Activated CD4-positive, alpha-beta memory T cell treated with anti-CD3 and anti-CD28 coated beads, Interleukin-2, amount 10 ng/mL, durations not matched to agents 7 days and 5 days (primary cell): Measurements from ENCODE around the gene HELT. TPM values are rescaled to one million over a fixed set of nuclear protein-coding genes. Genes with fewer than 3 reads are reported as not detected.
"Not testable (repeated sequence)": the region's sequence is repeated elsewhere in the genome, so short reads cannot be mapped to it uniquely, and the experiment has no call there.

Source experiments
- CTCF ChIA-PET: fragments of 350-600 bp; sonication (Branson Sonifier 250); formaldehyde crosslinking; loops from one replicate; lab custom pipeline; 2021; ENCODE audit warnings: antibody characterized with exemption, inconsistent platforms; lab: Charles Lee
- POLR2A ChIA-PET: fragments of 350-600 bp; sonication (Branson Sonifier 250); formaldehyde crosslinking; loops from one replicate; lab custom pipeline; 2021; ENCODE audit warnings: antibody characterized with exemption; lab: Charles Lee
- DNase-seq: peaks from one replicate; pipeline ENCODE4 v3.0.0-alpha.2; 2020
- H3K27ac Mint-ChIP-seq: one replicate; pipeline ENCODE4 v1.8.0; 2021; ENCODE audit warnings: mild to moderate bottlenecking, mixed read lengths
- H3K27me3 Mint-ChIP-seq: one replicate; pipeline ENCODE4 v1.8.0; 2021; ENCODE audit warnings: mixed read lengths
- H3K36me3 Mint-ChIP-seq: one replicate; pipeline ENCODE4 v1.8.0; 2021; ENCODE audit warnings: low read depth, mixed read lengths
- H3K4me1 Mint-ChIP-seq: one replicate; pipeline ENCODE4 v1.8.0; 2021; ENCODE audit warnings: mixed read lengths
- H3K4me3 Mint-ChIP-seq: one replicate; pipeline ENCODE4 v1.8.0; 2021; ENCODE audit warnings: mild to moderate bottlenecking, mixed read lengths
- H3K9me3 Mint-ChIP-seq: one replicate; pipeline ENCODE4 v1.8.0; 2021; ENCODE audit warnings: mixed read lengths
- total RNA-seq, 2 experiments: library from RNA; stranded (reverse); gene quantifications; one replicate each; pipeline ENCODE4 v1.2.3, GENCODE V29; 2021

The HELT gene, protein sequence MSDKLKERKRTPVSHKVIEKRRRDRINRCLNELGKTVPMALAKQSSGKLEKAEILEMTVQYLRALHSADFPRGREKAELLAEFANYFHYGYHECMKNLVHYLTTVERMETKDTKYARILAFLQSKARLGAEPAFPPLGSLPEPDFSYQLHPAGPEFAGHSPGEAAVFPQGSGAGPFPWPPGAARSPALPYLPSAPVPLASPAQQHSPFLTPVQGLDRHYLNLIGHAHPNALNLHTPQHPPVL
- not detected for total RNA-seq

DNA sequence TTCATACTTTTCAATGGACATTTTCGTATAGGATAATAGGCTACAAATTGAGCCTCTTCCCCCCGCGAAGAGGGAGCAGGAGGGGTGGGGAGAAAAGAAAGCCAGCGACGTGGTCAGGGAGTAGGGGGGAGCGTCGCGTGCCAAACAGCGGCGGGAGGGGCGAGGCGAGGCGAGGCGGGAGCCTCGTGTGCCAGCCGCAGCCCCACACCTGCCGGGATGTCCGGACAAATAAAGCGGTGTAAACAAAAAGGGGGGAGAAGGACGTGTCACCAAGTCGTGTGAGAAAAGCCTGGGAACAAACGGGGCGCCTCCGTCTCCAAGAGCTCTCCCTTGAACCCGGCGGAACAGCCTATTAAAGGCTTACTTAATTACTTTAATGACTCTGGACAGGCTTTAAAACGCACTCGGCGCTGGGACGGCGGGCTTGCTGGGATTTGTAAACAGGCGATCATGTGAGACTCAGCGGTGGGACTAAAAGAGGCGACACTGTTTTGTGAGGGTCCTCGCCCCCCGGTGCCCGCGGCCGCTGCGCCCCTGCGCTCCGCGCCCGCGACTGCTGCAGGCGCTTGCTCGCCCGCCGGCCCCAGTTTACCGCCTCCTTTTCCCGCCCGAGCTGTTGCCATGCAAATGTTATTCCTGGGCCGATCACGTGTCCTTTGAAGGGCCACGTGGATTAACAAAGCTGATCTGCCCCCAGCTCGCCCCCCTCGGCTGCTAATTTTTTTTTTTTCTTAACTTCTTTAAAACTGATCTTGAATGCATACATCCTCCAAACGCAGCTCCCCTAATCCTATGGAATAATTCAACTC is at the start of gene HELT:
HELT (plus strand) TSS at position 527 of the 809 bp plus-strand sequence. CDS start 439 bp downstream, outside the sequence.
- ChIA-PET POLR2A (interaction anchor here (1.7 kb wide), 1 partner anchor 14 kb away, joined by 4 read pairs; no protein-coding TSS in a partner anchor), CTCF (interaction anchor here (1.8 kb wide), 1 partner anchor 13 kb away, joined by 6 read pairs; no protein-coding TSS in a partner anchor)
- Mint-ChIP-seq H3K27ac (no peak within 1 kb of the TSS), H3K9me3 (no peaks in the 10 kb centered on the region), H3K4me3 (no peak within 1 kb of the TSS), H3K36me3 (no peaks in the 10 kb centered on the region), H3K4me1 (peaks cover 13% of the 10 kb centered on the region), H3K27me3 (peaks cover 85% of the 10 kb centered on the region)
- no peak for DNase-seq

DNA sequence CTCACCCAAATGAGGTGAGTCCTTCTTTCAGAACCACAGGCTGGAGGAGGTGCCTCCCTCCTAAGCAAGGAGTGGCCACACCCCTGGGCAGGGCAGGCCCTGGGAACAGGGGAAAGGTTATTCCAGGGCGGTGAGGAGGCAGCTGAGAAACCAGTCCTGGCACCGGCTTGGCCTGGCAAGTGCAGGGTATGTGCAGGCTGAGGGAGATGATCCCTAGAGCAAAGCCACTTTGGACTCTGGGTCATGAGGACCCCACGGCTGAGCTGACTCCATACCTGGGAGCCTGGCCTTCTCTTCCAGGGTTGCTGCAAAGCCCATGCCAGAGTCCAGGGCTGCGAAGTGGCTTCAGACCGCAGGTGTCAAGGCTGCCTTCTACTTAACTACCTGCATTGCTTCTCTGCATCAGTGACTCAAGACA is 49.5 kb upstream of the HELT start:
- H3K4me3 Mint-ChIP-seq, result no peak overlapping the region
- H3K27me3 Mint-ChIP-seq, result peaks cover 10% of the 10 kb centered on the region
- no peak for DNase-seq
- H3K4me1 Mint-ChIP-seq, result peaks cover 5% of the 10 kb centered on the region
- ChIA-PET POLR2A (no interaction called here), CTCF (no interaction called here)
- H3K36me3 Mint-ChIP-seq, result peaks cover 8% of the 10 kb centered on the region
- peaks cover 6% of the 10 kb centered on the region for H3K9me3 Mint-ChIP-seq
- no peak overlapping the region for H3K27ac Mint-ChIP-seq

DNA sequence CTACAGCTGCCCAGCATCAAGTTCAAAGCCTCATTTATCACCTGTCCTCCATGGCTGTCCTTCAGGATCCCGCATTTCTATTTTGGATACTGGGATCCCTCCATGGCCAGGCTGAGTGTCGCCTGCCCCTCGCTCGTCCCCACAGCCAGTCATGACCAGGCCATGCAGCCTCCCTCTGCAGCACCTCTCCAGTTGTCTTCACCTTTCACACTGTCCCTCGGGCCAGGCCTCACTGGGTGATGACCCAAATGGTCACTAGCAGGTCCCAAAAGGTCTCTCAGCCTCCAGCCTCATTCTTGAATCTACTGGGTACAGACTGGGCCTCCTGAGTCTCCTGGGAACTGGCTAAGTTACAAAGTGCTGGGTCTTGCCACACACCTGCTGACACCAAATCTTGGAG is 48.7 kb upstream of the HELT start:
- ChIA-PET CTCF (no interaction called here), POLR2A (no interaction called here)
- Mint-ChIP-seq H3K27ac (no peak overlapping the region), H3K36me3 (peaks cover 8% of the 10 kb centered on the region), H3K27me3 (peaks cover 10% of the 10 kb centered on the region), H3K9me3 (peaks cover 6% of the 10 kb centered on the region), H3K4me1 (peaks cover 5% of the 10 kb centered on the region), H3K4me3 (no peak overlapping the region)
- DNase-seq, result no peak

DNA sequence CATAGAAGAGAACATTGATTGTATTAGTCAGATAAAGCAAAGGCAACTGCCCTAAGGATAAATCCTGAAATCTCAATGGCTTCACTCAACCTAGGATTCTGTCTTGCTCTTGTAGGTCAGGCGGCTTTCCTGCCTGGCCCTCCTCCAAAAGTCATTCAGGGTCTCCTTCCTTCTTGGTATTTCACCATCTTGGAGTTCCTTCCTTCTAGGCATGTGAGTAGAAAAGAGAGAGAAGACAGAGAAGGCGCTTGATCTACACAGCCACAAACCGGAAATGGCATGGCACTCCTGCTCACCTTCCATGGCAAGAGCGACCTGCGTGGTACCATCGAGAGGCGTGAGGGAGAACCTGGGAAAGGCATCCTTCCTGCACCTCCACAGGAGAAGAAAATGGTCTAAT is 45.3 kb upstream of the HELT start:
- ChIA-PET POLR2A (no interaction called here), CTCF (no interaction called here)
- Mint-ChIP-seq H3K27ac (no peak overlapping the region), H3K4me1 (no peaks in the 10 kb centered on the region), H3K36me3 (no peaks in the 10 kb centered on the region), H3K9me3 (no peaks in the 10 kb centered on the region), H3K27me3 (peaks cover 21% of the 10 kb centered on the region), H3K4me3 (no peak overlapping the region)
- DNase-seq, result no peak

DNA sequence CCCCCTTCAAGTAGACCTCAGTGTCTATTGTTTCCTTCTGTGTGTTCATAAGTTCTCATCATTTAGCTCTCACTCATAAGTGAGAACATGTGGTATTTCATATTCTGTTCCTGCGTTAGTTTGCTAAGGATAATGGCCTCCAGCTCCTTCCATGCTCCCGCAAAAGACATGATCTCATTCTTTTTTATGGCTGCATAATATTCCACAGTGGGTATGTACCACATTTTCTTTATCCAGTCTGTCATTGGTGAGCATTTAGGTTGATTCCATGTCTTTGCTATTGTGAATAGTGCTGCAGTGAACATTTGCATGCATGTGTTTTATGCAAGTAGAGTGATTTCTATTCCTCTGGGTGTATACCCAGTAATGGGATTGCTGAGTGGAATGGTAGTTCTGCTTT is 41.9 kb upstream of the HELT start:
- CTCF ChIA-PET, result interaction anchor here (0.6 kb wide), 1 partner anchor 509 kb away, joined by 4 read pairs; no protein-coding TSS in a partner anchor
- DNase-seq, H3K4me3 Mint-ChIP-seq, H3K36me3 Mint-ChIP-seq, POLR2A ChIA-PET, H3K4me1 Mint-ChIP-seq, H3K9me3 Mint-ChIP-seq, H3K27ac Mint-ChIP-seq: not testable (repeated sequence)
- peaks cover 19% of the 10 kb centered on the region for H3K27me3 Mint-ChIP-seq

DNA sequence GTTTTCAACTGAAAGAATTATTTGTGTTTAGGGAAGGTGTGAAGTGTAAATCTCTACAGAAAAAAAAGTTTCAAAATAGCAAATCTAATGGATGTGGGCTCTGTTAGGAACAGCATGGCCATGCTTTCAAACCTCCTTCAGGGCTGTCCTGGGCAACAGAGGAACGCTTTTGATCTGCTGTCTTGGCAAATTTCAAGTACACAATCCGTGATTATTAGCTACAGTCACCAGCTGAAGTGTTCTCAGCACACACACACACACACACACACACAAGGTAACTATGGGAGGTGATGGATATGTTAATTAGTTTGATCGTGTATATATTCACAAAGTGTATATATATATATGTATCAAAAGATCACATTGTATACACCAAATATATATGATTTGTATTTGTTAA is 40.5 kb upstream of the HELT start:
- peaks cover 17% of the 10 kb centered on the region for H3K27me3 Mint-ChIP-seq
- no peak for DNase-seq
- ChIA-PET POLR2A (no interaction called here), CTCF (no interaction called here)
- H3K4me3 Mint-ChIP-seq, result no peak overlapping the region
- H3K9me3 Mint-ChIP-seq, result no peaks in the 10 kb centered on the region
- H3K4me1 Mint-ChIP-seq, result no peaks in the 10 kb centered on the region
- no peak overlapping the region for H3K27ac Mint-ChIP-seq
- no peaks in the 10 kb centered on the region for H3K36me3 Mint-ChIP-seq

DNA sequence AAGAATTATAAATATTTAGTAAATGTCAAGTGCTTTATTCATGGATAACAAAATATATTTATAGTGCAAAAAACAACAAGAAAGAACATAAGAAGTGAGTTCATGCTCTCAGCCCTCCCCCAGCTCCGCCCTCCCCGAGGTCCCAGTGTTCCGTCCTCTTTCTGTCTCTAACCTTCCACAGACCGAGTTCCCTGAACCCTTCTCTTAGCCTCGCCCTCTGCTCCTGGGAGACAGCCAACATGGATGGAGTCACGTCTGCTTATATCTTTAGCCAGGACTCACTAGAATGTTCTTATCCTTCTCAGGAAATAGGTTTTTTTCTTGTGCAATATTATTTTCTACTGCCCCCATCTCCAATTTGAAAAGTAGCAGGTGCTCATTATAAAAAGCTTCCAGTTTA is 40.1 kb upstream of the HELT start:
- DNase-seq, result no peak
- H3K27me3 Mint-ChIP-seq, result peaks cover 19% of the 10 kb centered on the region
- no peak overlapping the region for H3K4me3 Mint-ChIP-seq
- no peaks in the 10 kb centered on the region for H3K9me3 Mint-ChIP-seq
- H3K4me1 Mint-ChIP-seq, result no peaks in the 10 kb centered on the region
- H3K36me3 Mint-ChIP-seq, result no peaks in the 10 kb centered on the region
- CTCF ChIA-PET, result no interaction called here
- H3K27ac Mint-ChIP-seq, result no peak overlapping the region
- POLR2A ChIA-PET, result no interaction called here

DNA sequence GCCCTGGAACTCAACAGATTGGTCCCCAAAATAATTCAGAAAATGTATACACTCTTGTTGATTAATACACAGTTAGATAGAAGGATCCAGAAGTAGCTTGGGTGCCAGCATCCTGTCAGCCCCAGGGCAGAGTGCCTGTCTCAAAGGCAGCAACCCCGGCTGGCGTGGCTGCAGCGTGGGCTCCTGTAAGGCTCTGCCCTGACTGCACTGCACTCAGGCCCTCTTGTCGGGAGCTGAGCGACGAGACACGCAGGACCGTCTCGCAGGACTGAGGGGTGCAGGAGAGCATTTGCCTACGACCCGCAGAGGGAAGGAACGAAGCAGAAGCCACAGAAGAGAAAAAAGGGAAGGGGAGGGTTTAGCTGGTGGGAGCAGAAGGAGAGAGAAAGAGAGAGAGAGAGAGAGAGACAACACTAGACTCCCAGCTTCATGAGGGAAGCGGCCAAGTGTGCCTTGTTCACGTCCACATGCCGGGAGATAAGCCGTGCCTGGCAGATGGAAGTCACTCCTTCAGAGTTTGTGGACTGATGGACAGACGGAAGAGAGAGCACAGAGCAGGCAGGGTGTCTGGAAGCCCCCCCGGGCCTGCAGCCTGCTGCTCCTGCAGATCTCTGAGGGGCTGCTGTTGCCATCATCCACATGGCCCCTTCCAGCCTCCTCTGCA is 38.7 kb upstream of the HELT start:
- CTCF ChIA-PET, result interaction anchor here (0.6 to 1.1 kb wide), 2 partner anchors 715 to 1089 kb away, joined by 3 read pairs; no protein-coding TSS in a partner anchor
- Mint-ChIP-seq H3K36me3 (no peaks in the 10 kb centered on the region), H3K4me3 (no peak overlapping the region), H3K9me3 (no peaks in the 10 kb centered on the region), H3K27me3 (peaks cover 18% of the 10 kb centered on the region), H3K4me1 (no peaks in the 10 kb centered on the region), H3K27ac (no peak overlapping the region)
- DNase-seq, result no peak
- POLR2A ChIA-PET, result no interaction called here

DNA sequence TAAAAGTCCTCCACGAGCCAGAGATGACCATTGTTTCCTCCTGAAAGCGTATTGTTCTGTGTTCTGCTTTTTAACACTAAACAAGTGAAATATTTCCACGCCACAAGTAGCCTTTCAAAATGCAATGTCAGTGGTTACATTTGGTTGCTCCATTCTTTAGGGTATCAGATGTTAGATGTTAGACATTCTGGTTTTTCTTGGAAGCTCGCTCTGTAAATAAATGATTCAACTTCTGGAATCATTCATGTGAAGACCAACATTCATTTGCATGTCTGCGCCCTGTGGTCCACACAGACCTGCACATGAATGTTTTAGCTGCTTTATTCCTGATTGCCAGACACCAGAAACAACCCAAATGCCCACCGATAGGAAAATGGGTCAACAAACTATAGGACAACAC is 38.0 kb upstream of the HELT start:
- ChIA-PET CTCF (interaction anchor here (1.1 kb wide), 1 partner anchor 716 kb away, joined by 3 read pairs; no protein-coding TSS in a partner anchor), POLR2A (no interaction called here)
- peaks cover 14% of the 10 kb centered on the region for H3K27me3 Mint-ChIP-seq

DNA sequence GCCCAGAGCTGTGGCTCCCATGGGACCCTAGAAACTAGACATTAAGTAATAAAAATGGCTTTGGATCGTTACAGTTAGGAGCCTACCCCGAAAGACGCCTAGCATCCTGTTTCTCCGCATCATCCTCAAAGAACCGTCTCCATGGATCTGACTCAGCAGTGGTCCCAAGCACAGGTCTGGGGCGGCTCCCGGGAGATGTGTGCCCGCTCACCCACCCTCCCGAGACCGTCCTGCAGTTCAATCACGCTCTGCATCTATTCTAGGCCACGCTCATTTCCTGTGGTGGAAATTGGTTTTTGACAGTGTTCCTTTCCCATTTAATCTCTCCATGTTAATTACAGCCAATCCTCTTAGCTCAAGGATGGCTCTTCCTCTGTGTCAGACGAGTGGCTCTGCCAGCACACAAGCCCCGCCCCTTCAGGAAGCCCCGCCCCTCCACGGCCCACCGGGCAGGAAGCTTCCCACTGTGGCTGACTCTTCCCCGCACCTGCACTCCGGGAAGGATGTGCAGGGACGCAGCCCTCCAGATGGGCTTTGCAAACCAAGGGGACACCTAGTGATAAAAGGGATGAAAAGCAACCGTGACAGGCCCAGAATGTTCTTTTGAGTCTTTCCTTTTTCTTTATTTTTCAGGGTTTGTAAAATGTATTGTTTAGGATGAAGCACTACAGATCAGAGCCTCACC is 34.5 kb upstream of the HELT start:
- H3K4me3 Mint-ChIP-seq, result no peak overlapping the region
- no peaks in the 10 kb centered on the region for H3K36me3 Mint-ChIP-seq
- ChIA-PET POLR2A (interaction anchor here (1.0 kb wide), 1 partner anchor 250 kb away, joined by 4 read pairs; the partner anchor contains the start of gene CENPU), CTCF (interaction anchor here (0.9 to 1.1 kb wide), 2 partner anchors 9 to 238 kb away, joined by 3 read pairs; no protein-coding TSS in a partner anchor)
- H3K4me1 Mint-ChIP-seq, result no peaks in the 10 kb centered on the region
- DNase-seq, result peak; percentile 50
- peaks cover 5% of the 10 kb centered on the region for H3K27me3 Mint-ChIP-seq
- H3K27ac Mint-ChIP-seq, result no peak overlapping the region
- H3K9me3 Mint-ChIP-seq, result no peaks in the 10 kb centered on the region

More for the DNA sequence above, 38.0 kb upstream of the HELT start:
- Mint-ChIP-seq H3K9me3 (no peaks in the 10 kb centered on the region), H3K4me1 (no peaks in the 10 kb centered on the region), H3K27ac (no peak overlapping the region), H3K4me3 (no peak overlapping the region), H3K36me3 (no peaks in the 10 kb centered on the region)
- no peak for DNase-seq

DNA sequence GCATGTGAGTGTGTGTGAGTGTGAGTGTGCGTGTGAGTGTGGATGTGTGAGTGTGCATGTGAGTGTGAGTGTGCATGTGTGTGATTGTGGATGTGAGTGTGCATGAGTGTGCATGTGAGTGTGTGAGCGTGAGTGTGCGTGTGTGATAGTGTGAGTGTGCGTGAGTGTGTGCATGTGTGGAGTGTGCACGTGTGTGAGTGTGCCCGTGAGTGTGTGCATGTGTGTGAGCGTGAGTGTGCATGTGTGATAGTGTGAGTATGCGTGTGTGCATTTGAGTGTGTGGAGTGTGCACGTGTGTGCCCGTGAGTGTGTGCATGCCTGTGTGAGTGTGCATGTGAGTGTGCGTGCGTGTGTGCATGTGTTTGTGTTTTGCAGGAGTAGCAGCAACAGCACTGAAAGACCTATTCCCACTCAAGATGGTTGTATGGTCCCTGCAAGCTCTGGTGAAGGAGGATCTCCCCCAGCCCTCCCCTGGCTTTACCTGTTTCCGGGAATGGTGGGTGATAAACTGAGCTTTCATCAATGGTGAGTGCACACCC is 30.7 kb upstream of the HELT start:
- POLR2A ChIA-PET, result no interaction called here
- no peaks in the 10 kb centered on the region for H3K4me1 Mint-ChIP-seq
- no peak overlapping the region for H3K27ac Mint-ChIP-seq
- H3K9me3 Mint-ChIP-seq, result no peaks in the 10 kb centered on the region
- H3K4me3 Mint-ChIP-seq, result no peak overlapping the region
- no peaks in the 10 kb centered on the region for H3K36me3 Mint-ChIP-seq
- CTCF ChIA-PET, result no interaction called here
- no peak for DNase-seq
- H3K27me3 Mint-ChIP-seq, result peaks cover 8% of the 10 kb centered on the region

DNA sequence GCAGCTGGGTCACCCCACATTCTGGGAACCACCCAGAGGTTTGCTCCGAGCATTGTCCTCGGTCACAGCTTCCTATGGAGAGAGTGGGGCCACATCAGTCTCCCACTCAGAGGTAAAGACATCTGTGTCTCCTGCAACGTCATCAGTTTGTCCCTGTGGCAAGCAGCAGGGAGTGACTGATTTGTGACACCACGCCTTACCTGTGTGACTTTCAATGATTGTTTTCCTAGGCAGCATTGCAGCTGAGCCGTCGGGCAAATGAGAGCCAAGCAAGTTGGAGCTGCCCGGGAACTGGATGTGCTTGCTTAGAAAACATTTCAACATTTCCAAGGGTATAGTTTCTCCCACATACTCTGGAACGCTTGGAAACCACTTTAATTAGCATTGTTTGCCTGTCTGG is 29.7 kb upstream of the HELT start:
- no peak for DNase-seq
- Mint-ChIP-seq H3K27ac (no peak overlapping the region), H3K27me3 (peaks cover 5% of the 10 kb centered on the region), H3K4me1 (no peaks in the 10 kb centered on the region), H3K4me3 (no peak overlapping the region), H3K9me3 (no peaks in the 10 kb centered on the region), H3K36me3 (no peaks in the 10 kb centered on the region)
- ChIA-PET POLR2A (no interaction called here), CTCF (no interaction called here)
